Anterior cingulate cortex (tissue), 58 donors: ENCODE results near the gene PLCD3.

ENCODE experiments used
- DNase-seq, 58 donors: peaks; one replicate each; lab custom pipeline; 2025; lab: John Stamatoyannopoulos, UW

PLCD3 gene

GRCh38 chr17:45088741-45089140 lies 43.6 kb downstream of the PLCD3 start:
- no peak for DNase-seq

DNA sequence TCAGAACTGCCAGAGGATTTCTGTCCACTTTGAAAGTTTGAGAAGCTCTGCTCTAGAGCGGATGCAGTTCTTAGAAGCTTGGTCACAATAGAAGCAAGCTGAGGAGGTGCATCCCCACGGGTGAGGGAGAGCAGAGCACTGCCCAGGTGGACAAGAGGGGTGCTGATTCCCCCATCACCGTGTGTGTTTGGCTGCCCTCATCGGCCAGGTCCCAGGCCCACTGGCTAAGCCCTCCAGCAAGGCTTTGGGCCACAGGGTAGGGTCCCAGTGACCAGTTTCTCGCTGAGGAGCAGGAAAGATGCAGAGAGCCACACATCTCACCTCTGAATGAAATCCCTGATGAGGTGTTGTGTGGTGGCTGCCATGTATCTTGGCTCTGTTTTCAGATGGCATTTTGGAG lies 44.3 kb downstream of the PLCD3 start:
- no peak for DNase-seq

- DNase-seq = peak in 3 of 58 donors; percentile 41 to 53 (median 50)
Measured at GRCh38 chr17:45087504-45087975, 44.8 kb downstream of the PLCD3 start.

DNA sequence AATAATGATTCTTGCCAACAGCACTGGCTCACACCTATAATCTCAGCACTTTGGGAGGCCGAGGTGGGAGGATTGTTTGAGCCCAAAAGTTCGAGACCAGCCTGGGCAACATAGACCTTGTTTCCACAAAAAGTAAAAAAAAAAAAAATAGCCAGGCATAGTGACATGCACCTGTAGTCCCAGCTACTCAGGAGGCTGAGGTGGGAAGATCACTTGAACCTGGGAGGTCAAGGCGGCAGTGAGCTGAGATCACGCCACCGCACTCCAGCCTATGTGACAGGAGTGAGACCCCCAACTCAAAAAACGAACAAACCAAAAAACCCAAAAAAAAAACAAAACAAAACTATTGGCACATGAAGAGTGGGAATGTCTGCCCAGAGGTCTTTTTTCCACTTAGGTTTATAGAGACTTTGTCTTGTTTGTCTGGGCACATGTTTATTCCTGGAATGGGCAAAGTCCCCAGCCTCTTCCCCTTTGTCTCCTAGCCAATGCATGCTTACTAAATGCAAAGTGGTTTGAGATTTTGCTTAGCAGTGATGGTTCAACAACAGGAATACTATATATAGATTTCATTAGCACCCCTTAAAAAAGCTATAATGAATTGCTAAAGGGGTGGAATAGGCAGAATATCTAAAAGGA lies 45.3 kb downstream of the PLCD3 start:
- DNase-seq = peak in 6 of 58 donors; percentile 29 to 68 (median 52)

GRCh38 chr17:45086391-45086790 lies 45.9 kb downstream of the PLCD3 start:
- peak in 1 of 58 donors; percentile 37 for DNase-seq

DNA sequence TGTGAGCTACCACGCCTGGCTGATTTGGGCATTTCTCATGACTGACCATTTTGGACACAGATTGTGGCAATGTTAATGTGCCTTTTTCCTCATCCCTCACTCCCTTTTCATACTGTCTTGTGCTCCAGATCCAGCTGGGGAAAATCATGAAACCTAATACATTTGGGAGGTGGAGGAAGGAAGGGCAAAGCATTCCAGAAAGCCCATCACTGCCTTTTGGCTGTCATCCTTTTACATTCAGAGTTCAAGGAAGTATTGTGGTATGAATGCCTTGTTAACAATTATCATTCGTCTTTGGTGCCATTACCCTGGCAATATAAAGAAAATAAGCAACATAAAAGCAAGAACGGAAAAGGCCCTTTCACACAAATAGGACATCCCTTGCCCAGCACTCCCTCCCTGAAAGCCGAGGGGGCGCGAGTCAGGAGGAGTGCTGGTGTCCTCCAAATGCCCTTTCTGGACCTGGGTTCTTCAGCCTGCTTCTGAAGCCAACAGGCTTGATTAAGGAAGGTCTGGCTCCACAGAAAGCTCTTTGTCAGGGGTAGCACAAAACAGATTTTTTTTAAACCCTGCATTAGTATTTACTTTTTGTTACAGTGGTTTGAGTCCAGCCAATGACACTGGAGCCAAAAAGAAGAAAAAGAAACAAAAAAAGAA lies 51.1 kb downstream of the PLCD3 start:
- peak in 12 of 58 donors; percentile 9 to 46 (median 24) for DNase-seq

DNA sequence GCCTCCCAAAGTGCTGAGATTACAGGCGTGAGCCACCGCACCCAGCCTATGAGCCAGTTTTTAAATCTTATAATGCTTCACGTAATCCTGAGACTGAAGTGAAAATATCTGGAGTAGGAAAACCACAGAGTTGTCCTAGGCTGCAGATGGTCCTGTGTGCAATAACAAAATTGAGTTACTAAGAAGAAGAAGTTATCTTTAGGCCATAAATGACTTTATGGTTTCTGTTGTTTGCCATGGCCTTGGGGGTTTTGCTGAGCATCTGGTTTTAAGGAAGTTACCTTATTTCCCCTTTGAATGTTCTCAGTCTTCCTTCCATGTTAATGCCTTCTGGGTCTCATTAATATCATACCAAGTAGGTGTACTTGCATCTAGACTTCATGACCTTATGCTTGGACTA lies 54.7 kb downstream of the PLCD3 start:
- DNase-seq = no peak

DNA sequence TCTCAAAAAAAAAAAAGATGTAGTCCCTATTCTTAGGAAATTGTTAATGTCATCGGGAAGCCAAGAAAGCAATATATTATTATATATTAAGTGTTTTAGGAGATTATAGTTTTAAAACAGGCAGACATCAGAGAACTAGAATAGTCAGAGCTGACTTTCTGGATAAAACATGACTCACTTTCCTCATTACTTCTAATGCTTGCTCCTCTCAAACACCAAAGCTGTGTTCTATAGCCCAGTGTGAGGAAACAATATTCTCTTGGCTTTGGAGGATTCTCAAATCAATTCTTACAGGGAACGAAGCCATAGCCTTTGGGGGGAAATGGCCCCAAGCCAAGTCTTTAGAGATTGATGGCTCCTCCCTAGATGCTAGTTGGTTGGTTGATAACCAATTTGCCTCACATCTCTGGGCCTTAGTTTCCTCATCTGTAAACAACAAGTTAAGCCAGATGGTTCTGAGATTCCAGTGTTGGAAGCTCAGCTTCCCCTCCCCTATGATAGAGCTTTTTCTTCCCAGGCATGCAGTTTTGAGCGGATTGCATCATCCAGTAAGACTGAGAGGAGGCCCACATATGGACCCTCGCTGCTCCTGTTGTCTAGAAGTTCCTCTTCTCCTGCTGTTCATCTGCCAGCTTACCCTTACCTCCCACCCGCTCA lies 58.8 kb downstream of the PLCD3 start:
- DNase-seq = peak in 12 of 58 donors; percentile 10 to 60 (median 28)

GRCh38 chr17:45070809-45071208 lies 61.5 kb downstream of the PLCD3 start:
- no peak for DNase-seq

- DNase-seq = no peak
Measured at GRCh38 chr17:45070001-45070400, 62.3 kb downstream of the PLCD3 start.

DNA sequence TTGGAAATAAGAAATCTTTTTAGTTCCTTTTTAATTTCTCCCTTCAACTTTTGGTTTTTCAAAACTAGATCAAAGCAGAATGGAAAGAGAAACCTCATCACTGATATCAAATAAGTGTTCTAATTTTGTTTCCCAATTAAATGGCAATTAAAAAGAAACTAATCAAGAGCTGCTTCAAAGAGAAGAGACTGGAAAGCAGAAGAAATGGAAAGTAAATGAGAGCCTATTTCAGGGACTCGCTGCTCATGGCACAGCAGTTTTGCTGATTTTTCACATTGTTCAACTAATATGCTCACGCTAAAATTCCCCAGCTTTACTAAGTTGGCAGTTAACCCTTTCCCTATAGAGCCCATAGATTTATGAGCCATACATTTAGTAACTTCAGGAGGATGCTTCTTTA lies 64.7 kb downstream of the PLCD3 start:
- DNase-seq = no peak

- DNase-seq = no peak
Measured at GRCh38 chr17:45063198-45063597, 69.1 kb downstream of the PLCD3 start.

- no peak for DNase-seq
Measured at GRCh38 chr17:45061606-45062205, 70.6 kb downstream of the PLCD3 start.

- DNase-seq = peak; percentile 85 to 100 (median 98)
Measured at GRCh38 chr17:45060797-45061605, 71.3 kb downstream of the PLCD3 start, which contains the start of gene NMT1. Gene NMT1 (plus strand): TSS chr17:45061317. CDS start chr17:45061330, 13 bp downstream.

DNA sequence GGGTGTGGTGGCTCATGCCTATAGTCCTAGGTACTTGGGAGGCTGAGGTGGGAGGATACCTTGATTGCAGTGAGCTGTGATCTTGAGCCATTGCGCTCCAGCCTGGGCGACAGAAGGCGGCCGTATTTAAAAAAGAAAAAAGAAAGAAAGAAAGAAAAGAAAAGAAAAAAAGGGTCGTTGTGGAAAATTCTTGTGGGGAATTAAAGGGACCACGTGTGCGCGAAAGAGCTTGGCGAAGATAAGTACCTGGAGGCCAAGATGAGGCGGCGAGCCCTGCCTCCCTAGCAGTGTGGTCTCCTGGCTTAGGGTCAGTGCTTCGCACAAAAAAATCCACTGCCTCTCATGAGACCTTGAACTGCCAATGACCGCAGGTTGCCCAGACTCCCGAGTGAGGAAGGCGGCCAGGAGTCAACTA lies 71.9 kb downstream of the PLCD3 start:
- DNase-seq = peak in 1 of 58 donors; percentile 65
